Stimulated activated CD4-positive, alpha-beta T cell treated with anti-CD3 and anti-CD28 coated beads, Interleukin-1b, Interleukin-23, amount 100 ng/mL, for 48 hours (primary cell): Measurements from ENCODE around the gene TNIP1.
A peak's percentile ranks its signal among the peaks of the same experiment; 100 is the strongest.

ENCODE experiments used
- DNase-seq: peaks from one replicate; pipeline ENCODE4 v3.0.0-alpha.2; 2020

TNIP1 gene

GRCh38 chr5:151020304-151021110 lies 60.3 kb downstream of the TNIP1 start, which contains the start of gene GPX3:
GPX3 (plus strand) TSS chr5:151020591; CDS start chr5:151020655, 64 bp downstream.
- DNase-seq = peak; percentile 25

DNA sequence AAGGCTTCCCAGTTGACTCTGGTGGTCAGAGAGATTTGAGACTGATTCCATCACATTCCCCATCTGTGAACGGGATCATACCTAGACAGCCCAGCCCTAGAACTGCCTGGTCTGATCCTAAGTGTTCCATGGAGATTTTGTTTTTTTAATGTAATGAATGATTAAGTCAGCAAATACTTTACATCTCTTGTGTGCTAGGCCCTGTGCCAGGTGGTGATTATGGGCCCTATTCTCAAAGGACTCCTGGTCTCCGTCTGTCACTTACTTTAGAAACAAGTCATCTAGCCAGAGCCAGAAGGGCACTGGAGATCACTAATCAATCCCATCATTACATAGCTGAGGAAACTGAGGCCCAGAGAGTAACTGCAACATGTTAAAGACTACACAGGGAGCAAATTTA lies 61.5 kb downstream of the TNIP1 start:
- DNase-seq = no peak

DNA sequence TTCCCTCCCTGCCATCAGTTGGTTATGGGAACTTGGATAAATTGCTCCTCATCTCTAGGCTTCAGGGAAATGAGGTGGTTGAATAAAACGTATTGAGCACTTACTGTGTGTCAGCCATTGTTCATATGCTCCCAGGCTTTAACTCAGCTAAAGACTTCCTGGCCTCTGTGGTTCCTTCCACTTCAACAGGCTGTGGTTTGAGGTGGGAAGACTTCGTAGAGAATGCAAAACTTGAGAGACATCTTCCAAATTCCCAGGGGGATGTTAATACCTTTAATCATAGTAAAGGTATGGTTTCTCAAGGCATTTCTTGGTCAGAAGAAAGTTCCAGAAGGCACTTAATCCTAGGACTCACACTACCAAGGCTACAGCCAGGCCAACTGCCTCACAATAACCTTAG lies 62.0 kb downstream of the TNIP1 start:
- no peak for DNase-seq

DNA sequence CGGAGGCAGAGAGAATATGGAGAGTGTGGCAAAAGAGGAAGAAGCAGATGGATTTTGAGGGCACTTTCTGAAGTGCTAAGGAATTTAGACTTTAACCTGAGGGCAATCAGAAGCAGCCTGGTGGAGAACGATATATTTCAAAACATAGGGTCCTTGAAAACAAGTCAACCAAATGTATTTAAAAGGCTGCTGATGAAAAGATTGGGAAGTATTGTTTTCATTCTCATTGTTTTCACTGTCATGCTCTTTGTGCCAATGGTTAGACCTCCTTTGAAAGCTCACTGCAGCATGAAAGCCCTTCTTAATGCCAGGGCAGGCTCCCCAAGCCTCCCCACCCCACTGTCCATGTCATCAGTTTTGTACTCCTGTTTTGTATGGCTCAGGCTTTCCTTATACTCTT lies 62.9 kb downstream of the TNIP1 start:
- DNase-seq = no peak

- no peak for DNase-seq
Observed at GRCh38 chr5:151016700-151017099, 64.1 kb downstream of the TNIP1 start.

DNA sequence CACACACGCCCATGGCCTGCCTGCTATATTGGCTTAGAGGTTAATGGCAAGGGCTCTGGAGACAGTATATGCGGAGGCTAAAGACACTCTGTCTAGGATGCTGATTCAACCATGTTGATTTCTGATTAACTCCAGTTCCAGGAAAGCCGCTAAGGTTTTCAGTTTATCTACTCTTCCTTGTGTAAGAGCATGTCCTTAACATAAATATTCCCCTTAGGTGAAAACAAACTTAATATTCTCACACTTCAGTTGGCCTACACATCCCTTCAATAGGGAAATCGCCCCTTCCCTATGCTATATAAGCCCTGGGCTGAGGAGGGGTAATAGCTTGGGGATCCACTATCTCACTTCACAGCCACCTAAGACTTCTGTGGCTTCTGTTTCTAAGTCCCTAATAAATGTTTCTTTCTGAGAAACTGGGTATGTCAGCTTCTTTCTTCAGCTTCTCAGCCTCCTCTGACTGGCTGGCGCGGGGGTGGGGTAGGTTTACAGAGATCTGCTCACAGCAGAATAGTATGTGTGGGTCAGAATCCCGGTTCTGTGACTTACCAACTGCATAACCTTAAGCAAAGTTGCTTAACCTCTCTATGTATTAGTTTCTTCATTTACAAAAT lies 64.8 kb downstream of the TNIP1 start:
- no peak for DNase-seq

GRCh38 chr5:151014680-151015343 lies 66.0 kb downstream of the TNIP1 start:
- DNase-seq = no peak

DNA sequence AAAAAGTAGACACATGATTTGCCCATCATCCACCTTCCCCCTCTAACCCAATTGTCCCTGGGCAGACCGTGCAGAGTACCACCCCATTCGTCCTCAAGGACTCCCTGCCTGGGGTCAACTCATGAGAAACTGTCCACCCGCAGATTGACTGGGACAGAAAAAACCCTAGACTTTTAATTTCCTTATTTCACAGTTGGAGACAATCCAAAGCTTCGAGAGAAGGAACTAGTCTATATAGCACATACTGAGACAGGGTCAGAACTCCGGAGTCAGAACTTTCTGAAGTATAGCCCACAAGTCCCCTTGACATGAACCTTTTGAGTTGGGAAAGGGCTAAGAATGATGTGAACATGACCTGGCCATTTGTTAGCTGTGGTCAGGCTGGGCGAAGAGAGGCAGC lies 68.0 kb downstream of the TNIP1 start:
- DNase-seq = no peak

DNA sequence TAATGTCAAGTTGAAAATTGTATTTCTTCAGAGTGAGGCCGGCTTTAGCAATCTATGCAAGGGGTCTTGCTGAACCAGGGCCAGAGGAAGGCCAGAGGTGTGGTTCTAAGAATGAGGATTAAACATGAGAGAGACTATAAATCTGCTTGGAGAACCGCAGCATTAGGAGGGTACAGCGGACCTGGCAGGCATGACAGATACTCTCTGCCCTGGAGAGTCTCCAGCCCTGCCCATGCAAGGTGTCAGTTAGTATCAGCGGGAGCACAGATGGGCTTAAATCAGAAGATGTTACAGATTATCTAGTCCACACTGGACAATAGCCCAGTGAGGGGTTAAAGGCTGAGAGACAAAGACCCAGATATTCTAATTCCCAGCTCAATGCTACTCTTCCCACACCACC lies 71.9 kb downstream of the TNIP1 start:
- DNase-seq = no peak

GRCh38 chr5:151008210-151008491 lies 72.7 kb downstream of the TNIP1 start:
- no peak for DNase-seq

DNA sequence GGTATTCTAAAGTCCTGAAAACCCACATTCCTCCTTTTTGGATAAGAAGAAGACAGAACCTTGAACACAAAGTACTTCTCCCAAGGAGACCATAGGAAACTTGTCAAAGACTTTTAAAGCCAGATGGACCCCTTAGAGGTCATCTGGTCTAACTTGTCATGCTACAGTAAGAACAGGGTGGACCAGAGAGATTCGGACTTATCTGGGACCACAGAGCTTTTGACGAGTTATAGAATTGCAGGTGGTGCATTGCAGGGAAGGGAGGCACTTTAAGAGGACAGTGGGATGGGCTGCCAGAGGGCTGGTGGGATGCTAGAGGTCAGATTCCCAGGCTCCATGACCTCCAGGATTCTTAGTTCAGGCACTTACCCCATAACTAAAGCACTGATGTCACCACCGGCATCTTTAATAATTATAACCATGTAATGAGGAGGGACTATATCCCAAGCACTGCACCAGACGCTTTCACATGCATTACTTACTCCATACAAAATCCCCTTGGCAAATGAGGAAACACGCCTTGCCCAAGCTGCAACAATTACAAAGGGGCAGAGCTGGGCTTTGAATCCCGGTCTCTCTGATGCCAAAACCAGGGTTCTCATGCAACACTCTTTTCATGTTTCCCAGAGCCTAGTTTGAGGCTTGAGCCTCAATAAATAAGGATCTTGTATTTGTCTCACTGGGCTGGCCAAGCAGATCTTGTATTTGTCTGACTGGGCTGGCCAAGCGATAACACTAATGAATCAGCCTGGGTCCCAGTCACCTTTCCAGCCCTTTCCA lies 73.2 kb downstream of the TNIP1 start:
- DNase-seq = no peak

DNA sequence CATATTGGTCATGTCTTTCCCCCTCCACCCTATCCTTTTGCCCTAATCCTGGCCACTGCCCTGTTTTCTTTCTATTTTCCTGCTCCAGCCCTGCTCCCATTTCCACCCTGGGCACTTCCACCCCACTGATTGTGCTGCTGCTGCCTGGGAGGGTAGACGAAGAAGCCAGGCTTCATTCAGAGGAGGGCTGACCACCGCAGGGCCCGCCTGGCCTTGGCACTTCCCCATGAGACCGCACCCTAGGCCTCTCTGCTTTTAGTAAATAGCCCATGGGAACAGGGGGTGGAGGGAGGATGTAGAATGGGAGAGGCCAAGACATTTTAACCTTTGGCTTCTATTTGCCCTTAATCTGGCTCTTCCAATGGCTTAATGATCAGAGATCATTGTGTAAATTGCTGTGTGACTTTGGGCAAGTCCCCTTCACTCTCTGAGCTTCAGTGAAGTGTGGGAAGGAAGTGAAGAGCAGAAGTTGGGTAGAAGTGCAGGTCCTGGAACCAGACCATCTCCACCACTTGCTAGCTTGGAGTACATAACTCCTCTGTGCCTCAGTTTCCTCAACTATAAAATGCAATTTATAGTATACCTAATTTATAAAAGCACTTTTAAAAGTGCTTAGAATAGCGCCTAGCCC lies 74.0 kb downstream of the TNIP1 start:
- no peak for DNase-seq

- no peak for DNase-seq
Observed at GRCh38 chr5:151005950-151006576, 74.8 kb downstream of the TNIP1 start.

GRCh38 chr5:151005187-151005949 lies 75.5 kb downstream of the TNIP1 start:
- no peak for DNase-seq

DNA sequence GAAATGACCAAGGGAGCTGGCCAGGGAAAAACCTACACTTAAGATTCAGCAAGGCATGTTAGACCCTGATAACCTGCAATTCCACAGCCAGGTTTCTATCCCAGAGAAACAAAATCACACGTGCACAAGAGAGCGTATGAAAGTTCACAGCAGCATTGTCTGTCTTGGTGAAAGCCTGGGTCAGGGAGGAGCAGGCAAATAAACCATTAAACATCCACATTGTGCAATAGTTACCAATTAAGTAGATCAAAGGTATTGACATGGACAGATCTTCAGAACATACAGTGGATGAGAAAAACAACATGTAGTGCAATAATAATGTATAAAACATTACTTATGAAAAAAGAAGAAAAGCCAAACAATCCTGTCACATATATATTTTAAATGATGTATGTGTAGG lies 76.3 kb downstream of the TNIP1 start:
- no peak for DNase-seq

DNA sequence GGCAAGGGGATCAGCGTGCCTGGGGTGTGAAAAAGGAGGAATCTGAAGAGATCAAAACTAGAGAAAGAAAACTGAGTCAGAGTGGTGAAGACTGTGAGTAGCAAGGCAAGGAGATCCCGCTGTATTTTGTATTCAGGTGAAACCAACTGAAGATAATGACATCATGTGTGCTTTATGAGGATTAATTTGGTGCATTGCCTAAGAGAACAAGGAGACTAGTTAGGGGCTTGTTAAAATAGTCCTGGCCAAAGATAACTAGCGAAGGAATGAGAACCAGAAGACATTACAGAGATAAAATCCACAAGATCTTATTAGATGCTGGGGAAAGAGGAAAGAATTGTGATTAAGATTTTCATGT lies 77.4 kb downstream of the TNIP1 start:
- DNase-seq = no peak

- DNase-seq = no peak
Observed at GRCh38 chr5:151002681-151003502, 77.9 kb downstream of the TNIP1 start.

DNA sequence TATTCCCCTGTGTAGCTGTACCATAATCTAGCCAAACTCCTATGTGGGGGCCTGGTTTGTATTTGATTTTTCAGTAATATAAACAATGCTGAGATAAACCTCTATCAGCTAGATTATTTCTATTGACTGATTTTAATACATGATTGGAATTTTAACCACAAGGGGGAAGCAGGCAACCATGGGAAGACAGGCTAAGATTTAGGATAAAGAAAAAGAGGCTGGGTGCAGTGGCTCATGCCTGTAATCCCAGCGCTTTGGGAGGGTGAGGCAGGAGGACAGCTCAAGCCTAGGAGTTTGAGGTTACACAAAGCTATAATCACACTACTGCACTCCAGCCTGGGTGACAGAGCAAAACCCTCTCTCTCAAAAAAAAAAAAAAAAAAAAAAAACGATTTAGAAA lies 78.6 kb downstream of the TNIP1 start:
- no peak for DNase-seq

- DNase-seq = no peak
Observed at GRCh38 chr5:151001436-151001835, 79.4 kb downstream of the TNIP1 start.

GRCh38 chr5:150999704-151000442 lies 81.0 kb downstream of the TNIP1 start:
- DNase-seq = no peak
